ENCODE data around the gene NFATC2. TPM values are rescaled to one million over a fixed set of nuclear protein-coding genes. Genes with fewer than 3 reads are reported as not detected.

NFATC2 gene
- total and polyA plus RNA-seq, 2 of the 8 experiments (the other 6 are each of a cell fraction or from before 2014, with no cell fraction given): 0.27 to 0.91 TPM

- Histone ChIP-seq H3K23me2 (ENCODE audit: low read depth, low read length) (no peaks in the 10 kb centered on the region), H3K23ac (ENCODE audit: insufficient read length) (no peak overlapping the region), H2BK12ac (ENCODE audit: low read depth, low read length) (0 out of 2 replicates have a peak overlapping the region, but pooled peaks have one; percentile 28), H3K4me2 (ENCODE audit: insufficient read depth in 1 of 2, low read depth in 2 of 2, low read length in 2 of 2) (no peak overlapping the region), H3K9ac (replicated peaks in 1 of 4; ENCODE audit: extremely low read depth in 1 of 4, low read depth in 3 of 4, low read length in 3 of 4) (no peak overlapping the region), H2BK20ac (ENCODE audit: low read length) (no peak overlapping the region), H3K18ac (ENCODE audit: extremely low read depth, low read length) (0 out of 2 replicates have a peak overlapping the region, but pooled peaks have one; percentile 57), H3K79me2 (ENCODE audit: control insufficient read depth in 1 of 2, insufficient read depth in 2 of 2, low read length in 2 of 2) (no peaks in the 10 kb centered on the region), H3K9me3 (ENCODE audit: insufficient read depth in 2 of 2, low read depth in 1 of 2, low read length in 1 of 2) (no peaks in the 10 kb centered on the region), H2BK120ac (replicated peaks; ENCODE audit: low read depth, low read length) (no peak overlapping the region), H4K20me1 (replicated peaks in 1 of 2; ENCODE audit: control insufficient read depth in 1 of 2, insufficient read depth in 2 of 2, low read length in 2 of 2) (no peaks in the 10 kb centered on the region), H4K8ac (ENCODE audit: extremely low read depth, insufficient read depth, low read length) (no peak overlapping the region), H2AK5ac (ENCODE audit: low read depth, low read length) (no peak overlapping the region), H3K56ac (replicated peaks; ENCODE audit: insufficient read length, low read depth, low read length) (no peak overlapping the region), H3K36me3 (ENCODE audit: control insufficient read depth in 2 of 4, insufficient read depth in 4 of 4, low read length in 3 of 4) (no peaks in the 10 kb centered on the region), H2BK5ac (ENCODE audit: low read depth, low read length) (no peak overlapping the region), H4K91ac (replicated peaks; ENCODE audit: insufficient read length, low read length) (no peak overlapping the region), H3K79me1 (ENCODE audit: low read depth, low read length) (no peaks in the 10 kb centered on the region), H3K14ac (ENCODE audit: insufficient read length) (no peak overlapping the region), H3K4me3 (ENCODE audit: extremely low read depth in 1 of 4, insufficient read depth in 2 of 4, low read depth in 3 of 4, low read length in 4 of 4) (no peak overlapping the region), H4K5ac (ENCODE audit: insufficient read length, low read depth, low read length) (no peak overlapping the region), H2BK15ac (ENCODE audit: low read length) (no peak overlapping the region; the same call in 1 of the 2 replicates), H3K27me3 (replicated peaks in 1 of 4; ENCODE audit: control insufficient read depth in 3 of 4, extremely low read depth in 1 of 4, insufficient read depth in 3 of 4, low read length in 3 of 4) (no peaks in the 10 kb centered on the region; a peak in 1 of 7 replicates), H3K4ac (replicated peaks; ENCODE audit: insufficient read length, low read depth, low read length) (no peak overlapping the region), H3K4me1 (replicated peaks in 1 of 4; ENCODE audit: control insufficient read depth in 3 of 4, insufficient read depth in 4 of 4, low read length in 3 of 4) (peaks cover 3 to 21% (median 10%) of the 10 kb centered on the region in 4 experiments; a peak in 6 of 7 replicates), H2AFZ (ENCODE audit: low read length) (no peak overlapping the region), H3K27ac (ENCODE audit: low read depth, low read length) (no peak overlapping the region)
- 91% methylated on average over 11 of the region's 11 CpGs; no CpG with 5 or more reads in 1 of the 2 experiments for WGBS, 2 experiments (ENCODE audit: extremely low coverage in 1 of 2, insufficient coverage in 1 of 2, insufficient read length in 1 of 2, insufficient replicate concordance in 2 of 2, low coverage in 1 of 2, low lambda C conversion rate in 2 of 2, missing lambda C conversion rate in 1 of 2)
- ChIA-PET CTCF (ENCODE audit: partially characterized antibody) (interaction anchor here (0.6 to 3.1 kb wide), 18 partner anchors 10 to 923 kb away, joined by 3 to 18 read pairs (median 4); partner anchors contain the start of gene NFATC2), POLR2A (ENCODE audit: partially characterized antibody) (no interaction called here)
- no peak for DNase-seq (ENCODE audit: low read depth in 1 of 2, low spot score in 2 of 2)
- FAIRE-seq: no peak
- TF ChIP-seq ZNF274 (IDR thresholded peaks at IDR 0.05; ENCODE audit: borderline replicate concordance, extremely low read depth, low read length): no peak
- TF ChIP-seq PHF8 (conservative IDR thresholded peaks at IDR 0.05; ENCODE audit: low read depth, low read length): no peak
- TF ChIP-seq ASH2L (IDR thresholded peaks at IDR 0.05; ENCODE audit: low read length): no peak
- TF ChIP-seq TBP (IDR thresholded peaks at IDR 0.05; ENCODE audit: low read depth, low read length): no peak
- no peak for TF ChIP-seq YY1 (IDR thresholded peaks at IDR 0.05; ENCODE audit: low read depth, low read length)
- no peak for TF ChIP-seq RNF2 (IDR thresholded peaks at IDR 0.05; ENCODE audit: borderline replicate concordance, low read depth, low read length, missing control alignments, poor library complexity, severe bottlenecking)
- no peak for TF ChIP-seq GABPA (IDR thresholded peaks at IDR 0.05; ENCODE audit: borderline replicate concordance, insufficient read depth, low read length)
- no peak for TF ChIP-seq RFX5 (IDR thresholded peaks at IDR 0.05; ENCODE audit: borderline replicate concordance, low read depth, low read length)
- no peak for TF ChIP-seq NANOG (IDR thresholded peaks at IDR 0.05; ENCODE audit: insufficient read depth, low read depth, low read length, poor library complexity, severe bottlenecking)
- TF ChIP-seq MAFK (IDR thresholded peaks at IDR 0.05; ENCODE audit: low read depth, low read length): no peak
- TF ChIP-seq CHD1 (IDR thresholded peaks at IDR 0.05; ENCODE audit: low read depth, low read length): no peak
- TF ChIP-seq KDM5A (IDR thresholded peaks at IDR 0.05; ENCODE audit: low read length): no peak
These were observed 152.8 kb downstream of the NFATC2 start for GRCh38 chr20:51389543-51390264.
